Panc1 (cell line): Measurements from ENCODE around the gene SMURF2. TPM values are rescaled to one million over a fixed set of nuclear protein-coding genes. Genes with fewer than 3 reads are reported as not detected.

ENCODE experiments used
- ATAC-seq: fragments of 200-7000 bp; cut with Tn5 transposase; 2 replicates; pipeline ENCODE4 v1.9.1; 2020; ENCODE audit warnings: mild to moderate bottlenecking, moderate library complexity
- BruUV-seq: library from RNA; stranded (reverse); fragments of 400-500 nt; replicated peaks from 2 replicates; lab custom pipeline; 2021; lab: Mats Ljungman, UMichigan
- CTCF ChIA-PET: fragments of 300-600 bp; sonication (Branson Sonifier 250); formaldehyde crosslinking; loops from one replicate; lab custom pipeline; 2022; ENCODE audit warnings: antibody characterized with exemption; lab: Charles Lee
- POLR2A ChIA-PET: fragments of 300-600 bp; sonication (Branson Sonifier 250); formaldehyde crosslinking; loops from one replicate; lab custom pipeline; 2022; ENCODE audit warnings: antibody characterized with exemption; lab: Charles Lee
- DNase-seq: peaks from one replicate; pipeline ENCODE4 v3.0.0-alpha.2; 2010; ENCODE audit warnings: low read depth, low spot score
- H3K27ac ChIP-seq: 2 replicates; pipeline ENCODE4 v1.5.1; 2011; ENCODE audit warnings: mild to moderate bottlenecking, low read length, inconsistent platforms
- H3K27me3 ChIP-seq: fragments of 200-500 bp; sonication (Bioruptor generic); 2 replicates; pipeline ENCODE4 v1.6.0; 2014; ENCODE audit warnings: low read length, inconsistent platforms; ENCODE audit not compliant: control insufficient read depth, insufficient read depth
- H3K36me3 ChIP-seq: fragments of 200-500 bp; sonication (Bioruptor generic); 2 replicates; pipeline ENCODE4 v1.5.1; 2014; ENCODE audit warnings: inconsistent platforms, mild to moderate bottlenecking, low read length, moderate library complexity; ENCODE audit not compliant: control insufficient read depth, insufficient read depth
- H3K4me1 ChIP-seq: 2 replicates; pipeline ENCODE4 v1.5.1; 2011; ENCODE audit warnings: inconsistent platforms, mild to moderate bottlenecking, low read length, moderate library complexity; ENCODE audit not compliant: control insufficient read depth, insufficient read depth
- H3K4me3 ChIP-seq, 2 experiments: 2 replicates each; pipeline ENCODE4 v1.5.1; 2011 to 2012; ENCODE audit warnings: low read depth in 2 of 2, low read length in 2 of 2, mild to moderate bottlenecking in 2 of 2, inconsistent platforms in 1 of 2, moderate library complexity in 1 of 2
- H3K9me3 ChIP-seq: fragments of 200-500 bp; sonication (Bioruptor generic); 2 replicates; pipeline ENCODE4 v1.5.1; 2014; ENCODE audit warnings: low read depth, mild to moderate bottlenecking, inconsistent platforms, low read length, moderate library complexity; ENCODE audit not compliant: control insufficient read depth, insufficient read depth
- CTCF ChIP-seq: fragments of 450-650 bp; IDR thresholded peaks from 2 replicates; pipeline ENCODE4 v1.5.1; 2017; ENCODE audit warnings: mild to moderate bottlenecking
- POLR2AphosphoS5 ChIP-seq: IDR thresholded peaks from 2 replicates; pipeline ENCODE4 v1.6.1; 2012; ENCODE audit warnings: mild to moderate bottlenecking, low read depth, low read length, moderate library complexity
- SIN3A ChIP-seq: IDR thresholded peaks from 2 replicates; pipeline ENCODE4 v1.6.1; 2012; ENCODE audit warnings: low read depth, mild to moderate bottlenecking, low read length, moderate library complexity, borderline replicate concordance; ENCODE audit not compliant: insufficient read depth
- TCF7L2 ChIP-seq: IDR thresholded peaks from 2 replicates; pipeline ENCODE4 v1.6.1; 2011; ENCODE audit warnings: mild to moderate bottlenecking, low read depth, low read length, inconsistent platforms
- in situ Hi-C: cut with HindIII; loops from 2 replicates; pipeline ENCODE4 v1.10.0; 2016; ENCODE audit warnings: low sequenced_read_pairs, low pct_unique_long_range_greater_than_20kb
- intact Hi-C: fragments of 100-400 bp; cut with micrococcal nuclease; formaldehyde crosslinking; loops from one replicate; pipeline ENCODE4 v1.10.0; 2022; ENCODE audit not compliant: unreplicated experiment
- total RNA-seq: library from RNA; stranded (reverse); gene quantifications from one replicate; pipeline ENCODE4 v1.2.1, GENCODE V29; 2021; ENCODE audit not compliant: unreplicated experiment
- TF ChIP-seq, protein P1 (sequence below), 2 experiments: IDR thresholded peaks; 2 replicates each; pipeline ENCODE4 v1.6.1; 2011 to 2012; ENCODE audit warnings: low read depth in 2 of 2, control low read depth in 1 of 2, low read length in 1 of 2, mild to moderate bottlenecking in 1 of 2, moderate library complexity in 1 of 2; ENCODE audit not compliant: insufficient read depth in 1 of 2

Gene SMURF2
- total RNA-seq, 1 experiment from 2014 or later: 21.3 TPM

DNA sequence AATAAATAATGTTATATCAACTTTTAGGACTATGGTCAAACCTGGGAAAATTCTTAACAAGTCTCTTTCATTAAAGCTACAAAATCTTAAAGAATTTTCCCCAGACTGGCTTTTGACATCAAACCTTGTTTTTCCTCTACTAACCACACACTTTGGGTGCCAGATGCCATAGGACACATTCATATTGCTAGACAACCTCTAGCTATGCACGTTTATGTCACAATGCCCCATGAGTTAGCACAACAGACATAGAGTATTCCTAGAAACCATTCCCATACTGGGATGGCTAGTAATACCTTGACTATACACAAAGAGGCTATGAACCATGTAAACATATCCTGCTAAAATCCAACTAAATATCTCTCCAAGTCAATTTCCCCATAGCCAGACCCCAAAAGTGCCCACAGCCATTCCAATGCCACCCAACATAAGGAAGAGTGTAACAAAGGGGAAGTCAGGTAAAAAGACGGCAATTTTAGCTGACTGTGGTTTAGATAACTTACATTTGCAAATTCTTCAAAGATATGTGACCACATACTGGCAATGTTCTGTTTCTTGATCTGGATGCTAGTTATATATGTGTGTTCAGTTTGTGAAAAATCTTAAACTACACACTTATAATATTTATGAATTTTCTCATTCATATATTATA is 23.4 kb downstream of the SMURF2 start:
- DNase-seq (no peak), ATAC-seq (no peak)
- no peaks in the 10 kb centered on the region for H3K9me3 ChIP-seq
- in situ Hi-C loops (no loop called here), intact Hi-C loops (no loop called here)
- POLR2A ChIA-PET: interaction anchor here (0.6 kb wide), 1 partner anchor 11 kb away, joined by 3 read pairs; no protein-coding TSS in a partner anchor
- TF ChIP-seq, protein P1, sequence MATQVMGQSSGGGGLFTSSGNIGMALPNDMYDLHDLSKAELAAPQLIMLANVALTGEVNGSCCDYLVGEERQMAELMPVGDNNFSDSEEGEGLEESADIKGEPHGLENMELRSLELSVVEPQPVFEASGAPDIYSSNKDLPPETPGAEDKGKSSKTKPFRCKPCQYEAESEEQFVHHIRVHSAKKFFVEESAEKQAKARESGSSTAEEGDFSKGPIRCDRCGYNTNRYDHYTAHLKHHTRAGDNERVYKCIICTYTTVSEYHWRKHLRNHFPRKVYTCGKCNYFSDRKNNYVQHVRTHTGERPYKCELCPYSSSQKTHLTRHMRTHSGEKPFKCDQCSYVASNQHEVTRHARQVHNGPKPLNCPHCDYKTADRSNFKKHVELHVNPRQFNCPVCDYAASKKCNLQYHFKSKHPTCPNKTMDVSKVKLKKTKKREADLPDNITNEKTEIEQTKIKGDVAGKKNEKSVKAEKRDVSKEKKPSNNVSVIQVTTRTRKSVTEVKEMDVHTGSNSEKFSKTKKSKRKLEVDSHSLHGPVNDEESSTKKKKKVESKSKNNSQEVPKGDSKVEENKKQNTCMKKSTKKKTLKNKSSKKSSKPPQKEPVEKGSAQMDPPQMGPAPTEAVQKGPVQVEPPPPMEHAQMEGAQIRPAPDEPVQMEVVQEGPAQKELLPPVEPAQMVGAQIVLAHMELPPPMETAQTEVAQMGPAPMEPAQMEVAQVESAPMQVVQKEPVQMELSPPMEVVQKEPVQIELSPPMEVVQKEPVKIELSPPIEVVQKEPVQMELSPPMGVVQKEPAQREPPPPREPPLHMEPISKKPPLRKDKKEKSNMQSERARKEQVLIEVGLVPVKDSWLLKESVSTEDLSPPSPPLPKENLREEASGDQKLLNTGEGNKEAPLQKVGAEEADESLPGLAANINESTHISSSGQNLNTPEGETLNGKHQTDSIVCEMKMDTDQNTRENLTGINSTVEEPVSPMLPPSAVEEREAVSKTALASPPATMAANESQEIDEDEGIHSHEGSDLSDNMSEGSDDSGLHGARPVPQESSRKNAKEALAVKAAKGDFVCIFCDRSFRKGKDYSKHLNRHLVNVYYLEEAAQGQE (IDR thresholded peaks at IDR 0.05; ENCODE audit: insufficient read depth in 1 of 2, low read depth in 2 of 2, low read length in 1 of 2): no peak
- TF ChIP-seq CTCF: no peak
- TF ChIP-seq TCF7L2: no peak
- no peaks in the 10 kb centered on the region for H3K27me3 ChIP-seq
- CTCF ChIA-PET: no interaction called here
- no peak overlapping the region for H3K4me3 ChIP-seq
- no TSS peak for BruUV-seq
- H3K27ac ChIP-seq: no peak overlapping the region
- no peaks in the 10 kb centered on the region; the same call in 1 of the 2 replicates for H3K4me1 ChIP-seq
- H3K36me3 ChIP-seq: no peaks in the 10 kb centered on the region

DNA sequence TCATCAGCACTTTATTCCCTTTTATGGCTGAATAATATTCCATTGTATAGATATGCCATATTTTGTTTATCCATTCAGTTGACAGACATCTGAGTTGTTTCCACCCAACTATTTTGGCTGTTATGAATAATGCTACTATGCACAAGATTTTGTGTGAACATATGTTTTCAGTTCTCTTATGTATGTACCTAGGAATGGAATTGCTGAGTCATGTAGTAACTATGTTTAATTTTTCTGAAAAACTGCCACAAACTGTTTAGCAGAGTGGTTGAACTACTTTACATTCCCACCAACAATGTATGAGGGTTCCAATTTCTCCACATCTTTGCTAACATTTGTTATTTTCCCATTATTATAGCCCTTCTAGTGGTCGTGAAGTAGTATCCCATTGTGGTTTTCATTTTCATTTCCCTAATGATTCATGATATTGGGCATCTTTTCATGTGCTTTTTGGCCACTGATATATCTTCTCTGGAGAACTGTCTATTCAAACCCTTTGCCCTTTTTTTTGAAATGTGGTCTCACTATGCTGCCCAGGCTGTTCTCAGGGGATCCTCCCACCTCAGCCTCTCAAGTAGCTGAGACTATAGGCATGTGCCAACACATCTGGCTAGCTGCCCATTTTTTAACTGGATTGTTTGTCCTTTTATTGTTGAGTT is 26.3 kb downstream of the SMURF2 start:
- in situ Hi-C loops: no loop called here
- intact Hi-C loops: no loop called here

More for the DNA sequence above, 26.3 kb downstream of the SMURF2 start:
- TSS peak; percentile 59 for BruUV-seq
- DNase-seq: no peak
- POLR2A ChIA-PET: interaction anchor here (0.7 kb wide), 1 partner anchor 19 kb away, joined by 5 read pairs; no protein-coding TSS in a partner anchor
- Histone ChIP-seq H3K4me3 (no peak overlapping the region), H3K9me3 (no peaks in the 10 kb centered on the region), H3K36me3 (no peaks in the 10 kb centered on the region), H3K27ac (no peak overlapping the region), H3K4me1 (no peaks in the 10 kb centered on the region), H3K27me3 (no peaks in the 10 kb centered on the region)
- TF ChIP-seq TCF7L2 (no peak), SIN3A (no peak), POLR2AphosphoS5 (no peak), CTCF (no peak)
- TF ChIP-seq, protein P1 (IDR thresholded peaks at IDR 0.05; ENCODE audit: insufficient read depth in 1 of 2, low read depth in 2 of 2, low read length in 1 of 2): no peak
- CTCF ChIA-PET: no interaction called here
- no peak for ATAC-seq
